ENCODE data around the gene GNS. TPM values are rescaled to one million over a fixed set of nuclear protein-coding genes. Genes with fewer than 3 reads are reported as not detected.

GNS gene
- total and polyA plus RNA-seq, 3 donors from 2014 or later = 52.4 to 87.9 (median 84.2) TPM

- intact Hi-C loops (cut with DNase I; ENCODE audit: low total_unique reads) = no loop called here
- H3K36me3 ChIP-seq (ENCODE audit: low read depth, missing control alignments) = no peaks in the 10 kb centered on the region
- H3K27me3 ChIP-seq = no peaks in the 10 kb centered on the region
- no peak overlapping the region for H3K27ac ChIP-seq
- TF ChIP-seq POLR2A (IDR thresholded peaks at IDR 0.05) (no peak), CTCF (IDR thresholded peaks at IDR 0.05) (no peak)
- H3K9me3 ChIP-seq = no peaks in the 10 kb centered on the region
- H3K4me1 ChIP-seq = no peaks in the 10 kb centered on the region
- 70 to 73% methylated on average over 1 of the region's 1 CpG for WGBS, 2 donors
- H3K4me3 ChIP-seq = no peak overlapping the region
- no peak for DNase-seq
Observed at GRCh38 chr12:64736771-64737170, 22.4 kb downstream of the GNS start.

GRCh38 chr12:64735442-64735841, 23.8 kb downstream of the GNS start:
- H3K27ac ChIP-seq = no peak overlapping the region

GRCh38 chr12:64733857-64734256, 25.3 kb downstream of the GNS start:
- 74 to 76% methylated on average over 4 of the region's 4 CpGs for WGBS, 2 donors
- no peak overlapping the region for H3K4me3 ChIP-seq
- H3K27me3 ChIP-seq = no peaks in the 10 kb centered on the region
- DNase-seq = no peak
- H3K4me1 ChIP-seq = no peaks in the 10 kb centered on the region
- TF ChIP-seq POLR2A (IDR thresholded peaks at IDR 0.05) = no peak
- TF ChIP-seq CTCF (IDR thresholded peaks at IDR 0.05) = no peak
- intact Hi-C loops (cut with DNase I; ENCODE audit: low total_unique reads) = no loop called here
- no peak overlapping the region for H3K27ac ChIP-seq
- H3K36me3 ChIP-seq (ENCODE audit: low read depth, missing control alignments) = no peaks in the 10 kb centered on the region
- no peaks in the 10 kb centered on the region for H3K9me3 ChIP-seq

More at GRCh38 chr12:64735442-64735841, 23.8 kb downstream of the GNS start:
- no peaks in the 10 kb centered on the region for H3K9me3 ChIP-seq
- H3K36me3 ChIP-seq (ENCODE audit: low read depth, missing control alignments) = no peaks in the 10 kb centered on the region
- no peak overlapping the region for H3K4me3 ChIP-seq
- TF ChIP-seq CTCF (IDR thresholded peaks at IDR 0.05) (no peak), POLR2A (IDR thresholded peaks at IDR 0.05) (no peak)
- intact Hi-C loops (cut with DNase I; ENCODE audit: low total_unique reads) = no loop called here
- no peaks in the 10 kb centered on the region for H3K27me3 ChIP-seq
- DNase-seq = no peak
- H3K4me1 ChIP-seq = no peaks in the 10 kb centered on the region

- Histone ChIP-seq H3K27ac (no peak overlapping the region), H3K4me3 (no peak overlapping the region), H3K4me1 (no peaks in the 10 kb centered on the region), H3K9me3 (no peaks in the 10 kb centered on the region), H3K27me3 (no peaks in the 10 kb centered on the region), H3K36me3 (ENCODE audit: low read depth, missing control alignments) (no peaks in the 10 kb centered on the region)
- no peak for DNase-seq
- TF ChIP-seq CTCF (IDR thresholded peaks at IDR 0.05) (no peak), POLR2A (IDR thresholded peaks at IDR 0.05) (no peak)
- WGBS, 2 donors = 97 to 98% methylated on average over 4 of the region's 4 CpGs
- intact Hi-C loops (cut with DNase I; ENCODE audit: low total_unique reads) = no loop called here
Observed at GRCh38 chr12:64731683-64732082, 27.5 kb downstream of the GNS start.

GRCh38 chr12:64730588-64730969, 28.6 kb downstream of the GNS start:
- H3K27ac ChIP-seq = no peak overlapping the region
- H3K4me1 ChIP-seq = no peaks in the 10 kb centered on the region
- H3K4me3 ChIP-seq = no peak overlapping the region
- H3K27me3 ChIP-seq = no peaks in the 10 kb centered on the region
- no peak for DNase-seq
- H3K9me3 ChIP-seq = no peaks in the 10 kb centered on the region
- 76% methylated on average over 2 of the region's 2 CpGs for WGBS, 2 donors
- TF ChIP-seq POLR2A (IDR thresholded peaks at IDR 0.05) (no peak), CTCF (IDR thresholded peaks at IDR 0.05) (no peak)
- no peaks in the 10 kb centered on the region for H3K36me3 ChIP-seq (ENCODE audit: low read depth, missing control alignments)
- intact Hi-C loops (cut with DNase I; ENCODE audit: low total_unique reads) = no loop called here

All from testis (tissue), 3 donors.